ENCODE measurements around the gene TFDP1. TPM values are rescaled to one million over a fixed set of nuclear protein-coding genes. Genes with fewer than 3 reads are reported as not detected.

TFDP1 gene
- total RNA-seq (2022; extraction: Qiagen RNA extraction; ENCODE audit: low read depth), result 96.1 to 113 TPM (median 110 TPM) in 5 replicates

DNA sequence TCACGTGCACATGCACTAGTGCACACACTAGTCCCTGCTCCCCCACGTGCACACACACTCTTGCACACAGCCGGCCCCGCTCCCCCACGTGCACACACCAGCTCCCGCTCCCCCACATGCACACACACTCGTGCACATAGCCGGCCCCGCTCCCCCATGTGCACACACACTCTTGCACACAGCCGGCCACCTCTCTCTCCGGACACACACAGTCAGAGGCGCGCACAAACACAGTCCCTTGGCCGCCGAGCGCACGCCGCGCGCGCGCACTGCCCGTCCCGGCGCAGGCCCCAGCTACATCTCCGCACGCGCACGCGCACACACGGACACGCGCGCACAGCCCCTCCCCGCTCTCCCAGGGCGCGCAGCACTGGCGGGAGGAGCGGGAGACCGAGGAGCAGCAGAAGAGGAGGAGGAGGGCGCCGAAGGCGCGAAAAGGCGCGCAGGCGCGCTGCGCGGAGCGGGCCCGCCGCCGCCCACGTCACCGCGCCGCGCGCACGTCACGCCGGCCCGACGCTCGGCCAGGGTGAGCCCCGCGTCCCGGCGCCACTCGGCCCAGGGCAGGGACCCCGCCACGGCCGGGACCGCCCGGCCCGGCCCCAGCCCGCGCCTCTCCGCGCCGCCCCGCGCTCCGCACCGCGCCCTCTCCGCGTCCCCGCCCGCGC, at the start of gene TFDP1:
Gene TFDP1, plus strand, starts transcription at position 549 of the 665 bp plus-strand sequence. CDS start 1,085 bp downstream, outside the sequence.

DNA sequence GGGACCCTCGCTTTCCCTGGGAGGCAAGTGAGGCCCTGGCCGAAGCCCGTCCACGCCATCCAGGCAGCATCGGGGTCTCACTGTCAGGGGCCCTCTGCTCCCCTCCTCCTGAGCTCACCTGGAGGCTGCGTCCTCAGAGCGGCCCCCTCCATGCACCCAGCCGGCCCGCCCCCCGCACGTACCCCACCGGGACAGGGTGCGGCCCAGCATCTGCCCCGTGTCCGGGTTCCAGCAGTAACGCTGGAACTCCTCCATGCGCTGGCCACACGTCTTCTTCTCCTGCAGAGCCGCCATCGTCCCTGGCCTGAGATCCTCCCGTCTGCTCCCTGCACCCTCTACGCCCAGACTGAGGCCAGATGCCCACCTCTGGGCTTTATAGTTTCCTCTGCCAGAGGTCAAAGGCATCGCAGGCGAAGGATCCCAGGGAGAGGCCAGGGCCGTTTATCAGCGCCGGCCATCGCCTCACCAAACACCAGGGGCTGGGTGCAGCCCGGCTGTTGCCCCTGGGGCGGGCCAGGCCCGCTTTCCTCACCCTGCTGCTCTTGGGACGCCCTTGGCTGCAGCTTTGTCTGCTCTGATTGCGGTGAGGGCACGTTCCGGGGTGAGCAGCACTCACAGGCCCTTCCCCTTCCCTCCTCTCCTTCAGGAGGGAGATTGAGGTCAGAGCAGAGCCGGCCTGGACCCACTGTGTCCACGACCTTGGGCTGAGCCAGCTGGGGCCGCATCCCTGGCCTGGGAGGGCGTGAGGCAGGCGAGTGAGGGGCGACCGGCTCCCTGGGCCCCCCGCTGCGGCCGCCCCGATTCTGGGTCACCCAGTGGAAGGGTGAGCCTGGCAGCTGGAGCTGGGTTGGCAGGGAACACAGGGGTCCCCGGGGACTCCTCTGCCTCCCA, 73.5 kb downstream of the TFDP1 start, which contains the start of gene ATP4B:
Gene ATP4B, minus strand, starts transcription at position 348 of the 891 bp plus-strand sequence. Its CDS starts 54 bp downstream, at position 294.

GRCh38 chr13:113666951-113667701, 82.6 kb downstream of the TFDP1 start, which contains the start of gene GRK1:
Gene GRK1 (plus strand): TSS chr13:113667219. CDS start chr13:113667387, 168 bp downstream.

Other genes starting within 250 kb of the TFDP1 start
- 0.98 to 1.5 TPM (median 1.4 TPM) in 5 replicates for gene GRTP1, start 220.6 kb upstream of the TFDP1 start, total RNA-seq (2022; extraction: Qiagen RNA extraction; ENCODE audit: low read depth)
- 10.5 to 15.9 TPM (median 12.3 TPM) in 5 replicates for gene ADPRHL1, start 131.3 kb upstream of the TFDP1 start, total RNA-seq (2022; extraction: Qiagen RNA extraction; ENCODE audit: low read depth)
- 8.4 to 11.2 TPM (median 8.6 TPM) in 5 replicates for gene DCUN1D2, start 94.0 kb upstream of the TFDP1 start, total RNA-seq (2022; extraction: Qiagen RNA extraction; ENCODE audit: low read depth)
- gene ATP4B, start 73.4 kb downstream of the TFDP1 start, total RNA-seq (2022; extraction: Qiagen RNA extraction; ENCODE audit: low read depth), result not detected in 5 replicates
- not detected in 5 replicates for gene GRK1, start 82.5 kb downstream of the TFDP1 start, total RNA-seq (2022; extraction: Qiagen RNA extraction; ENCODE audit: low read depth)
- gene TMEM255B, start 174.5 kb downstream of the TFDP1 start, total RNA-seq (2022; extraction: Qiagen RNA extraction; ENCODE audit: low read depth), result 0.56 to 1.0 TPM (median 0.85 TPM) in 5 replicates

Data from A549 treated with RU486 at 1 μM for 4 hours (cell line).